Stimulated activated CD4-positive, alpha-beta T cell treated with anti-CD3 and anti-CD28 coated beads, Interleukin-4, amount 100 ng/mL, for 1 hour (primary cell): Measurements from ENCODE around the gene CDRT4.
"Not testable (repeated sequence)": the region's sequence is repeated elsewhere in the genome, so short reads cannot be mapped to it uniquely, and the experiment has no call there.

Source experiments
- DNase-seq: peaks from one replicate; pipeline ENCODE4 v3.0.0-alpha.2; 2020

Gene CDRT4

DNA sequence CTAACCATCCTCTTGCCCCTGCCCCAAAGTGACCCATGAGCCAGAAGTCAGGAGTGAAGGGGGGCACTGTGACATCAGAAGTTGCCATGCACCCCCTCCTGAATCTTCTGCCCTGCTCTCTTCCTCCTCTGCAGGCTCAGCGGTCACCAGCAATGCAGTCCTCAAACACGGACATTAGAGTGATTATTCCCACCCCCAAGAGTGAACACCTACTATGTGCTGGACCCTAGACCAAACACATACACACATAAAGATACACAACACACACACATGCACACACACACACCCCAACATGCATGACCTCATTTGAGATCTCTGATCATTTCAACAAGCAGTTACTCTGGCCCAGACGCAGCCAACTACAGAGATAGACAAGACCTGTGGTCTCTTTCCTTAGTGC, at the start of gene CDRT4:
Gene CDRT4 (minus strand): TSS at position 30 of the 400 bp plus-strand sequence. CDS start 27,383 bp downstream, outside the sequence.
- no peak for DNase-seq

DNA sequence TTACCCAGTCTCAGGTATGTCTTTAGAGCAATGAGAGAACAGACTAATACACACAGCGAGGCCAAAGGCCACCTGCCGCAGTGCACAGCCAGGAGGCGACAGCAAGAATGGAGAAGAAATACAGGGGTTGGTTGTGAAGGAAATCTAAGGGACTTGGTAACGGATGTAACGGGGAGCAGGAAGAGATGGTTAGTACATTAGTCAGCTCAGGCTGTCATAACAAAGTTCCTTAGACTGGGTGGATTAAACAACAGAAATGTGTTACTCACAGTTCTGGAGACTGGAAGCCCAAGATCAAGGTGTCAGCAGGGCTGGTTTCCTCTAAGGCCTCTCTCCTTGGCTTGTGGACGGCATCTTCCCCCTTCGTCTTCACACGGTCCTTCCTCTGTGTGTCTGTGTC, 48.7 kb upstream of the CDRT4 start:
- no peak for DNase-seq

DNA sequence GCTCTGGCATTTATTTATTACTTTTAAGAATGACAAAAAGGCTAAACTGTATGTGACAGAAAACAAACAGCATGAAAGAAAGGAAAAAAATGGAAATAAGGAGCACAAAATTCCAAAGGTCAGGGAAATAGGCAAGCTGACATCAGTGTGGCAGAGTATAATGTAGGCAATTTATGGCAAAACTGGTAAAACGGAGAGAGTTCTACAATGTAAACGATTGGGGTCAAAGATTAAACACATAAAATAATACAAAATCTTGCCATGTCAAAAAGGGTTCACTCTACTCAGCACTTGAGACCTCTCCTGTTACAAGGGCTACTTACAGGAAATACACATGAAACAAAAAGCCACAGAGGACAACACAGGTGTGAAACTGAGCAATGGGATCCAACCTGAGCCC, 47.0 kb upstream of the CDRT4 start:
- DNase-seq = no peak

DNA sequence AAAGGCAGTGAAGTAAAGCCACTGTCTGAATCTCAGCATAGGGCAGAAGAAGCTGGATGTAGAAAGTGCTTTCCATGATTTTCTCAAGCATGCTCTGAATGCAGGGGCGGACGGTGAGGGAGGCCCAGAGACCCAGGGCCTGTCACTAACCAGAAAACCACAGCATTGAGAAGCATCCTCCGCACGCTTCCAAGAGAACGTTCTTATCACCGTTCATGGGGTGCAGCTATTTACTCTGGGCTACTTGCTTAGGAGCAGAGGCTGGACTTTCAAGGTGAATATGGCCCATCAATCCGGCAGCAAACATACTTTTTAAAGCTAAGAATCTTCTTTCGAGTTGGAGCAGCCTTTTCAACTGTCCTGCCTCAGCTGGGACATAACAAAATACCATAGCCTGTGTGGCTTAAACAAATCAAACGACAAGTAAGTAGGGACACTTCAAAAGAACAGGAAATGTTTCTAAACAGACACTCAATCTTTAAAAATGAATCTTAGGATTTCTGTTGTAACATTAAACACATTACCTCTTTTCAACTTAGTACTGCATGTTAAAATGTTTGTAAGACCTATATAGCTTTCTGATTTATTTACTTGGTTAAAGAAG, 46.5 kb upstream of the CDRT4 start:
- no peak for DNase-seq

DNA sequence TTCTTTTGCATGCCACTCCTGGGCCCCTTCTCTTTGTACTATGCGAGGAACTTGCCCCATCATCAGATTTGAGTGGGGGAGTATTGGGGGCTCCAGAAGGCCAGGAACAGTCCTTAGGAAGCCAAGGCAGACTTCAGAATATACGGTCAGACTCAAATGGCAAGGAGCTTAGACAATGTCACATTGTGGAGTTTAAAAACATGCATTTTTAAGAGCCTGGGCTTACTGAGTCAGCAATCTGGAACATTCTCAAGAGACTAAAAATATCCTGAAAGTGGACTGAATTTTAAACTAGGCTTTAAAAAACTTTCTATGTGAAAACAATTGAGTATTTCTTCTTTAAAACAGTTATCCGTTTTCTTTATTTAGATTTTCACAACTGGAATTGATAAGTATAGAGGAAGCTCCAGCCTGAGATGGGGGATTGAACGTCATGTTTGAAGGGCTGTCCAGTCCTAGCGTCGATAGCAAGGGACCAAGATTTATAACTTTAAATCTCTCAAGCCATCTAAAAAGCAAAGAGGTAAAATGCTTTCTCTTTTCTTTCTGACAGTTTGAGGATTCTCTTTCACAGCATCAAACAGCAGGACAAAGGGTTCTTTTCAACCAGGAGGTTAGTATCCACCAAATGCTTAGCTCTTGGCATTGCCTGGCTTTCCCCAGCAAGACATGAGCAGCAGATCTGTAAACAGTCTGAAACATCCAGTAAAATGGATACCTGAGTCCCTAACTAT, 45.8 kb upstream of the CDRT4 start:
- no peak for DNase-seq

DNA sequence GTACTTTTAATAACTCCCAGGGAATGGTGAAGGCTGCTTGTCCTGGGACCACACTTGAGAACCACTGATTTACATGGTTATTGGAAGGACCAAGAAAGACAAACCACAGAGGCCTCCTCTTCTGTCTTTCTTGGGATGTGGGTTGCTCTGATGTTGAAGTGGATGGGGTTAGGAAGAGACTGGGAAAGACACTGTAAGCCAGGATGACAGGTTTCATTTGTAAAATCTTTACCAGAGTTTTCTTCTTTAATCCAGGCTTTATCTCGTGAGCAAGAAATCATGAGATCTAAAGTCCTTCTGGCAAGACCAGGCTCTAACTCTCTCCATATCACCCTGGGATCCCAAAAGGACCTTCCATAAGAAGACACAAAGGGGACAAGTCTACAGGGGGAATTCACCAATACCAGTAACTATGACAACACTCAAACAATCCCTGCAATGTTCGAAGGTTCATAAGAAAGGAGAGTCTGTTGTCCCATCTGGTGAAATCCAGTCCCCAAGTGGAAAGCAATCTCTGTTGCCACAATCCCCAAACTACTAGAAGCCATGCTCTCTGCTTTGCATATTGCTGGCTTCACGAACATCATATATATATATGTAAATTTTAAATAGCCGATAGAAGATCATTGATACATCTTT, 44.8 kb upstream of the CDRT4 start:
- no peak for DNase-seq

DNA sequence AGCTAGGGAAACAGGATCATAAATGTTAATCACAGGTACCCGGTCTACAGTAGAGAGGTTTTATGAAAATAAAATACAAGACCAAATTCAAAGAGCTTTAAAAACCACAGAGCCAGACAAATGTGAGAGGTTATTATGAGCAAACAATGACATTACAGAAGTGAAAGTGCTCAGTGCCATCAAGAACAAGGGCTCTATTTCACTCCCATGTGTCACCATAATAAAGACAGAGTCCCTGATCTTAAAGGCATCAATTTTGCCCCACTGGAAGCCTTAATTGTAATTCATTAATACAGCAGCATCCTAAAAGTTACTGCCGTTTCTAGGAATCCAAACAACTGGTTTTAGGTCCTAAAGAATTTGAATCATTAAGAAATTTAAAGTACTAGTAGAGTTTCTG, 43.7 kb upstream of the CDRT4 start:
- no peak for DNase-seq

DNA sequence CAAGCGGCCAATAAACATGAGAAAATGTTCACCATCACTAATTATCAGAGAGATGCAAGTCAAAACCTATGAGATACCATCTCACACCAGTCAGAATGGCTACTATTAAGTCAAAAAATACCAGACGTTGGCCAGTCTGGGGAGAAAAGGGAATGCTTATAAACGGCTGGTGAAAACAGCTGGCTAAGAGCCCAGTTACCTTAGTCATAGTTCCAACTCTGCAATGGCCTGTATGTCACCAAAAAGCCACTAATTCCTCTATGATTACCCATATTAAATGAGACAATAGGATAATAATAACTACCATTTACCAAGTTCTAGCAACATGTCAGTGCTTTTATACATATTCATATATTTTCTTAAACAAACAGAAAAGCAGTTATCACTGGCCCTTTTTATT, 42.9 kb upstream of the CDRT4 start:
- no peak for DNase-seq

DNA sequence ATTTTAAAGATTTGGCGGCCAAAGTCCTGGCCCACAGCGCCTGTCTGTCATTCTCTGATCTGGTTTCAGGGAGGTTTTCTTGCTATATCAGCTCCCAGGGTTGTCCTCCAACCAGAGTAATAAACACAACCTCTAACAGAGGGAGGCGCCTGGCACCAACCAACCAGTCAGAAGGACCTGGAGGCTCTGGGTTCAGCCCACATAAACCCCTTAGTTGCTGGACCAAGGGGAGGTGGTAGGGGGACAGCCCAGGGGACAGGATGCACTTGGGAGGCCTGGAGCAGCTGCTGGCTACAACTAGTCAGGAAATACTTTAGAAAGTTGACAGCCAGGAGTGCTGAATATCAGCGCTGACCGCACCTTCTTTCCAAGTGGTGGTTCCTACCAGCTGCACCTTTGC, 41.7 kb upstream of the CDRT4 start:
- no peak for DNase-seq

DNA sequence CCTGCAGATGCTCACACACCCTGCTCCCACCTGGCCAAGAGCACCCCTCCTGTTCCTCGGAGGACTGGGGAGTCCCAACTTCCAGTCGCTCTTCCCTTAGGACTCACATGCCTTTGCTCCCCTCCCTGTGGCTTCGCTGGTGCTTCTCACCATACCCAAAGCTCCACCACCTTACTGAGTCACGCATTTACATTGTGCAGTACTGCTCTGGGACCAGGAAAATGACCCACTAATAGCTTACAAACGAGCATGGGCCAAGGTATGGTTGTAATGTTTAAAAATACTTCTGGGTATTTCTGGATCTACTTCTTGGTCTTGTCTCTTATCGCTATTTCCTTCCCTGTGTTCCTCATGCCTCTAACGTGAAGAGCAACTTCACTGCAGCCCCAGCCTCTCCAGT, 41.0 kb upstream of the CDRT4 start:
- no peak for DNase-seq

DNA sequence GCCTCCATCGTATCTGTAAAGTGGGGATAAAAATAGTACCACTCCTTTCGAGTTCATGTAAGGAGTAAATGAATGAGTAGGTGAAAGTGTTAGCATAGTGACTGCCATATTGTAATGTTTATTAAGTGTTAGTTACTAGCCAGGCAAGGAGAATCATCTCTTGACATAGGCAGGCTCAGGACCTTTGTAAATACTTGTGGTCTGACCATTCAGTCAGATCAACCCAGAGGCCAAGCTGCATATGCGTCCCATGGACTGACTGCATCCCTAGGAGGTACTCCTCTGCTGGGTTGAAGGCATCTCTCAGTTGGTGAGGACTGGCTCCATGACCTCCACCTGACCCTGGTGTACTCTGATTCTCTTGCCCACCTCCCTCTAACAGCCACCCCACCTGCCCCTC, 40.5 kb upstream of the CDRT4 start:
- no peak for DNase-seq

DNA sequence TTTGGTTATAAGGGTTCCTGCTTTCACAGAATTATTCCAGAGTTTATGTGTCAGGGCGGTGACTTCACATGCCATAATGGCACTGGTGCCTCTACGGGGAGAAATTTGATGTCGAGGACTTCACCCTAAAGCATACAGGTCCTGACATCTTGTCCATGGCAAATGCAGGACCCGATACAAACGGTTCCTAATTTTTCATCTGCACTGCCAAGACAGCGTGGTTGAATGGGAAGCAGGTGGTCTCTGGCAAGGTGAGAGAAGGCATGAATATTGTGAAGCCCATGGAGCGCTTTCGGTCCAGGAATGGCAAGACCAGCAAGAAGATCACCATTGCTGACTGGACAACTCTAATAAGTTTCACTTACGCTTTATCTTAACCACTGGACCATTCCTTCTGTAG, 39.6 kb upstream of the CDRT4 start:
- DNase-seq = no peak

DNA sequence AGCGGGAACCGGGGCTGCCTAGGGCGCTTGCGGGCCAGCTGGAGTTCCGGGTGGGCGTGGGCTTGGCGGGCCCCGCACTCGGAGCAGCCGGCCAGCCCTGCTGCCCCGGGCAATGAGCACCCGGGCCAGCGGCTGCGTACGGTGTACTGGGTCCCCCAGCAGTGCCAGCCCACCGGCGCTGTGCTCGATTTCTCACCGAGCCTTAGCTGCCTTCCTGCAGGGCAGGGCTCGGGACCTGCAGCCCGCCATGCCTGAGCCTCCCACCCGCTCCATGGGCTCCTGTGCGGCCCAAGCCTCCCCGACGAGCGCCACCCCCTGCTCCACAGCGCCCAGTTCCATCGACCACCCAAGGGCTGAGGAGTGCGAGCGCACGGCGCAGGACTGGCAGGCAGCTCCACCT, 38.3 kb upstream of the CDRT4 start:
- not testable (repeated sequence) for DNase-seq

DNA sequence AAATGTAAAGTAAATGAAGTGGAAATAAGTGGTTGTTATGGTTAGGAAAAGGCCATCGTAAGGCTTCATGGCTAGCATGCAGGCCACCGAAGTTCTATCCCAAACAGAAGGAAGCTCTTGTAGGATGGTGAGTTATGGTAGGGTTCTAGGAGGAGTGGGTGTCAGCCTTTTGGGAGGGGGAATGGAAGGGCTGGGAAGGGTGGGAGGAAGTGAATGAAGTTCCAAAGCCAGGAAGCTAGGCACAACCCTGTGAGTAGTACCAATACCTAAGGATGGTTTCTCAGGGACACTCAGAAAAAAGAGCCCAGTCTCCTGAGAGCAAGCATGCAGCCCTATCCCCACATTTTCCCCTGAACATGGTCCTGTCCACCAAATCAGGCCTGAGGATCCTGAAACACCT, 36.3 kb upstream of the CDRT4 start:
- DNase-seq = no peak

DNA sequence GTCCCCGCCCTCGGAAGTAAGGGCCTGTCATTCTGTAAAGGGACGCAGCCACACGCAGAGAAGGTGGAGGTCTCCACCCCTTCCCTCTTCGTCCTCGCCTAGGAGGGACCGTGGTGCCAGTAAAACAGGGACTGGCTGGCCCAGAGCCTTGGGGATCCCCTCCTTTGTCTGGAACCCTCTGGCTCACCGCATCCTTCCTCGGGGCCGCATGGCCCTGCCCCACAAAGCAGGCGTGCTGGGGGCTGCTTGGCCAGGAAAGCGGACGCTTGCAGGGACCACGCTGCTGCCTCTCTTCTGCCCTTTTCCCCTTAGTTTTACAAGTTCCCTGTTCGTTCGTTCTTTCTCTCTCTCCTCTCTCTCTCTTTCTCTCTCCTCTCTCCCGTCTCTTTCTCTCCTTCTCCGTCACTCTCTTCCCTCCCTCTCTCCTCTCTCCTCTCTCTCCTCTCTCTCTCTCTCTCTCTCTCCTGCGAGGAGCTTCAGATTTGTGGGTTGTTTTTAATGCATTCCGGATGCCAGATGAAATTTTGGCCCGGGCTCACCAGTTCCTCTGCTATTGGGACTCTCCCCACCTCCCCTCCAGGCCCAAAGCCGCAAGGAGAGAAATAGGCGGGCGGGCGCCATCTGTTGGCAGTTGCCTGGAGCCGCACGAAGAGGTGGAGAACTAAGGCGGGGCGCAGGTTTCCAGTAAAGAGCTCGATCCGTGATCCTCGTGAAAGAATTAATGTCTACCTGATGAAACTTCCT, 35.1 kb upstream of the CDRT4 start:
- DNase-seq = peak; percentile 78

DNA sequence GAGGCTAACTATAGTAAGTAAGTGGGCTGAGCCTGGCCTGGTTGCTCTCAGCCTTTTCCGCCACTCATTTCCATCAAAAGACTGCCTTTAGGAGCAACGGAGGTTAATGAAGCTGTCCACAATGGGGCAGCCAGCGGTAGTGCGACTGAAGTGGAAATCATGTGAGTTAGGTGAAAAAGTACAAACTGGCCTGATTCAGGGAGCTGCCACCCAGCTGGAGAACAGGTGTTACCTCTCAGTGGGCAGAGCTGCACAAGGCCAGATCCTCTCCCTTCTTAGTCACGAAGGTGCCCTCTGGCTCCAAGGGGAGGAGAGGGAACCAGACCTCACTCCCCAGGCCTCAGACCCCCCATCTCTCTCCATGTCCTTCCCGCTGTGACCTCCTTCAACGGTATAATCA, 34.4 kb upstream of the CDRT4 start:
- no peak for DNase-seq

DNA sequence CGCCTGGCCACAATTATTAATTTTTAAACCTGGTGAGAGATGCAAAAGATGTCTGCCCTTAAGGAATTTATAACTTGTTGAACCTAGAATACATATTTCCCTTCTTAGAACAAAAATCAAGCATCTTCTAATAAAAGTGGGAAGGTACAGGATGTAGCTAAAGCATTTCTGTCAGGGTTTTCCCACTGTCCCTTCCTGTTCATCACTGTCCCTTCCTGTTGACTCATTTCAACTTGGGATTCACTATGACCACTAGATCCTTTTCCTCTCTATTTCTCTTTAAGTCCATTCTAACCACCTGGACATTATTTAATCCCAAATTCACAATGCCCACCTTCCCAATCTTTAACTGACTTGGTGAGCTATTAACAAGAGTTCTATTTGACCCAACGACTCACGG, 33.9 kb upstream of the CDRT4 start:
- no peak for DNase-seq

DNA sequence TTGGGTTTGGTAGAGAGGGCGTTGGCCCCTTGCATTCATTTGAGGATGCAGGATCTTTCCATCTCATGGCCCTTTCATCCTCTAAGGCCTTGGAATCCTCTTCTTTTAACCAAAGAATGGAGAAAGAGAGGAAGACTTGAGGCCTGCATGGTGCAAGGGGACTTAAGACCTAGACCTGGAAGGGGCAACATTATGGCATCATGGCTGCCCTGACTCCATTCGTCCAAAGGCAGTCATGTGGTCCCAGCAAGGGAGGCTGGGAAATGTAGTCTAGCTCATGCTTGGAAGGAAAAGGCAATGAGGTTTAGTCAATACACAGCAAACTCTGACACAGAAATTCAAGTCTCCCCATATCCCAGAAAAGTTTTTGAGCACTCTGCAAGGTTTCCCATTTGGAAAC, 30.7 kb upstream of the CDRT4 start:
- no peak for DNase-seq

DNA sequence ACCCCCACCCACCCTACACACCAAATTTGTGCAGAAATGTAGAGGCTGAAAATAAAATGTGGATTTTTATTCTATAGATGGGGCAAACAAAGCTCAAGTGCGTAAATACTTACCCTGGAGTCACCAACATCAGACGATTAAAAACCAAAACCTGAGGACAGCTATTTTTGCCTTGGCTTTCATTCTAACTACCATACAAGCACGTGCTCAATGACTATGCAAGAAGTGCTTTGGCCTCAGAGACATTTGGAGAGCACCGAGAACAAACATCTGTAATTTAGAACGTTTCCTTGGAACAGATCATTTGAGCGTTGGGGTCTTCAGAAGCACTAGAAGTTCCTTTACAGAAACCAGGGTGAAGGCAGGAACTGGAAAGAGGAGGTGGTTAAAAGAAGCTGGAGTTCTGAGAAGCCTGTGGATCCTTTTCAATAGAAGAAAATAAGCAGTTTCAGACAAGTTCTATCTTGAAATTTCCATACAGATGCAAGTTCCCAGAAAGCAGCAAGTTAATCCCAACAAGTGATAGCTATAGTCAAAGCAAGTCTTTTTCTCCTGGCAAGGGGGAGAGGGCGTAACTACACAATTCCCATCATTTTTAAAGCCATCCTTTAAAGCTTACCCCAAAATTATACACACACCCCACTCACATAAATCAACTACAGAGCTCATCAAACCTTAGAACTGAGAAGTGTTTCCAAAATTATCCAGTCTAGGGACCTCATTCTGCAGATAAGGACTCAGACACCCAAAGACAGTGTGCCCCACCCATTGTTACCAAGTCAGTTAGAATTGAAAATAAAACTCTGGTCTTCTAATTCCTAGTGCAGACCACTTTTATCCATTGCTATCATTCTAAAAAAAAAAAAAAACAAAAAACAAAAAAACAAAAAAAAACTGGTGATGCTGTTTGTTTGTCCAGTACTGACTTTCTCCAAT, 29.6 kb upstream of the CDRT4 start:
- no peak for DNase-seq

DNA sequence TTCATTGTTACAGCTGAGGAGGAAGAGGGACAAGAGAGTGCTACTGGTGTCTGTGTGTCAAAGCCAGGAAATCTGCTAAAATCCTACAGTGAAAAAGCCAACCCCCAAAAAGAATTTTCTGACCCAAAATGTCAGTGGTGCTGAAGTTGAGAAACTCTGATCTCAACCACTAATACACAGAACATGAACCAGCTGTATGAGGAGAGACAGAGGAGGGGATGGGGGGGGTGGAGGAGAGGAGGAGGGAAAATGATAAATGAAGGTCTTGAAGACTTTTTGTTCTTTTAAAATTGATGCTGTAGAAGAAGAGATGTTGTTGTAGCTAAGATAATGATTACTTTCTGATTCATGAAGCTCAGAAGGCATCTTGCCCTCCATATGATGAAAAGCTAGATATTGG, 27.4 kb upstream of the CDRT4 start:
- DNase-seq = no peak

DNA sequence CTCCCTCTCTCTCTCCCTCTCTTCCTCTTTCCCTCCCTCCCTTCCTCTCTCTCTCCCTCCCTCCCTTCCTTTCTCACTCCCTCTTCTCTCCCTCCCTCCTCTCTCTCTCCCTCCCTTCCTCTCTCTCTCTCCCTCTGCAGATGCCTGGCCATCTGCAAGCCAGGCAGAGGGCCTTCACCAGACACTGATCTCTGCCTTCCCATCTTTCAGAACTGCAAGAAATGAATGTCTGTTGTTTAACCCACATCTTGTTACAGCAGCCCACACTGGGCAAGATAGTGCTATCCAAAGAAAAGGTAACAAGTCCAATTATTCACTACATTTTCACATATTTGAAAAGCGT, 26.2 kb upstream of the CDRT4 start:
- DNase-seq = no peak

DNA sequence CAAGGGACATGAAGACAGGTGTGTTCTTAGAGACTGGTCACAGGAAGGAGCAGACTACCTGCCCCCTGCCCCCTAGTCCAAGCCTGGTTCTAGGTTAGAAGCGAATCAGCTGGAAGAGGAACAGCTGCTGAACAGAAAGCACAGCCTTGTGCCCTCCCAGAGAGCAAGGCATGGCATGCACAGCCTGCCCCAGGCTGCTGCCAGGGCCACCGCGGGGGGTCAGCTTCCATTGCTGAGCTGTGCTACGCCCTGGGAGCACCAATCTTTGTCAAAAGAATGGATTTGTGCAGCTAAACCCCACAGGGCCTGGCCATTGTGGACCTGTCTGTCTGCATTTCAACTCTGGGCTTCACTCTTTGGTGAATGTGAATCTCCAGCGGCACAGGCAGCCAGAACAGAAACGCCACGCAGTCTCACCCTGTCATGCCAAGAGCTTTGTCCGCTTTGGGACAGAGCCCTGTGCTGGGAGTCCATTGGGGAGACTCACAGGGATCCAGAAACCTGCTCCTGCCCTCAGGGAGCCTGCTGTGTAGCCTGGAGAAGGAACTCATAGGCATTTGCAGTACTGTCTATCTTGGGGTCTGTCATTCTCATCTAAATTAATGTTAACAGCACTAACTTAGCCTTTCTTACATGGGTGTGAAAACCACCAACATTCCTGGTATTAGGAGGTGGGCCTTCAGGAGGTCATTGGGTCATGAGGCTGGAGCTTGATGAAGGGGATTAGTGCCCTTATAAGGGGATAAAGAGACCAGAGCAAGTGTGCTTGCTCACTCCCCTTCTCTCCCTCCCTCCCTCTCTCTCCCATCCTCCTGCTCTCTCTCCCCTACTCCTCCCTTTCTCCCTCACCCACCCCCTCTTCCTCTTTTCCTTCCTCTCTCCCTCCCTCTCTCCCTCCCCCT, 25.6 kb upstream of the CDRT4 start:
- DNase-seq = no peak
